Colonic mucosa (tissue), 4 donors: ENCODE measurements around the gene PIK3R1. TPM values are rescaled to one million over a fixed set of nuclear protein-coding genes. Genes with fewer than 3 reads are reported as not detected.

Experiments used
- DNase-seq: peaks from one replicate; pipeline ENCODE4 v3.0.0-alpha.2; 2020
- H3K27ac ChIP-seq: fragments of 200-600 bp; one replicate; pipeline ENCODE4 v1.8.0; 2021
- H3K27me3 ChIP-seq: fragments of 200-600 bp; one replicate; pipeline ENCODE4 v1.8.0; 2021
- H3K36me3 ChIP-seq: fragments of 200-600 bp; one replicate; pipeline ENCODE4 v1.8.0; 2021
- H3K4me1 ChIP-seq: fragments of 200-600 bp; one replicate; pipeline ENCODE4 v1.8.0; 2021; ENCODE audit warnings: mild to moderate bottlenecking
- H3K4me3 ChIP-seq: fragments of 200-600 bp; one replicate; pipeline ENCODE4 v1.8.0; 2021
- H3K9ac ChIP-seq, 2 donors: one replicate each; pipeline ENCODE4 v1.7.0; 2013; ENCODE audit warnings: control low read depth in 2 of 2, low read depth in 2 of 2, low read length in 2 of 2
- H3K9me3 ChIP-seq: fragments of 200-600 bp; one replicate; pipeline ENCODE4 v1.8.0; 2021
- CTCF ChIP-seq: fragments of 200-600 bp; IDR thresholded peaks from one replicate; pipeline ENCODE4 v1.8.0; 2022; ENCODE audit warnings: antibody characterized with exemption, mild to moderate bottlenecking
- intact Hi-C: fragments of 100-400 bp; cut with DNase I; formaldehyde crosslinking; loops from one replicate; pipeline ENCODE4 v1.14.1; 2022
- total RNA-seq, 2 donors: library from RNA; stranded (reverse); fragmentation: NEBNext Ultra II Directional in 1 of 2; extraction: Animal tissue kit (Norgen Biotek cat#: 25700) in 1 of 2; gene quantifications; one replicate each; pipeline ENCODE4 v1.2.1, GENCODE V29; 2021
- donor health status: healthy.
- donor health status: DM: no; HTN: no; CAD: no.
- donor health status: DM: no; HTN: no; CAD: no.

Gene PIK3R1
- total RNA-seq, 2 donors from 2014 or later: 42.9 to 58.1 TPM

DNA sequence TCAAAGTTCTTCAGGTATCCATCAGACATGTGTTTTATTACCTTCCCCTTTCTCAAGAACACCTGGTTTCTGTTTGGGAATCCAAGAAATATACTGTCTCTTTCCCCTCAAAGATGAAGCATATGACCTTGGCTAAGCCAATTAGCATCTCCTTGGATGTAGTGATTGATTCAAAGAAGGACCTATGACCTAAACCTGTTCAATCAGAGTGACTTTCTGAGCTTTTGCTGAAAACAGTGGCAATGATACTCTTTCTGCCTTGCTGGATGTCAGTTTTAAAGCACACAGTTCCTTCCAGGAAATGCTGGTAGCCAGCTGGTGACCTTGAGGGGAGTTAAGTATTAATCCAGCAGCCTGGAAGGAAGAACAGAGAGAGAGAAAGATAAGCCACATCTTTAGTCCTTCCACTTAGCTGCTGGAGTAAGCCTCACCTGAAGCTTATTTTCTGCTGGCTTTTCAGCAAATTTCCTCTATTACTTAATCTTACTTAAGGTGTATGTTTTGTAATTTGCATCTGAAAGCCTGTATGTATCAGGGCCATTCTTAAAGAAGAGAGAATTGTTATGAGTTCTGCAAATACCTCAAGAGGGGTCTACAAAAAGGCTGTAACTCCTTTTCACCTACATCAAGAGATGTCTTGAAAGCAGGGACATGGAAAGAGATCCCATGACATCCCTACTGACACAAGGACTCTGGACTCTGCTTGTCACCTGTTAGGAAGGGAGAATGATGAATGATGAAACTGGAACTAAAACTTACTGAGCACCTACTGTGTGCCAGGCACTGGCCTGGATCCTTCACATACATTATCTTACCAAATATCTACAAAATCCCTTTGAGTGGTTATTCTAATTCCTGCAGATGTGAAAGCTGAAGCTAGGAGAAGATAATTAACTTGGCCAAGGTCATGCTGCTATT, 35.2 kb upstream of the PIK3R1 start:
- peak overlapping the region; percentile 28 for H3K27ac ChIP-seq
- no peak for TF ChIP-seq CTCF
- intact Hi-C loops: no loop called here
- no peaks in the 10 kb centered on the region for H3K9me3 ChIP-seq
- peak; percentile 73 for DNase-seq
- no peak overlapping the region for H3K9ac ChIP-seq
- no peaks in the 10 kb centered on the region for H3K27me3 ChIP-seq
- H3K36me3 ChIP-seq: no peaks in the 10 kb centered on the region
- no peaks in the 10 kb centered on the region for H3K4me1 ChIP-seq
- no peak overlapping the region for H3K4me3 ChIP-seq

DNA sequence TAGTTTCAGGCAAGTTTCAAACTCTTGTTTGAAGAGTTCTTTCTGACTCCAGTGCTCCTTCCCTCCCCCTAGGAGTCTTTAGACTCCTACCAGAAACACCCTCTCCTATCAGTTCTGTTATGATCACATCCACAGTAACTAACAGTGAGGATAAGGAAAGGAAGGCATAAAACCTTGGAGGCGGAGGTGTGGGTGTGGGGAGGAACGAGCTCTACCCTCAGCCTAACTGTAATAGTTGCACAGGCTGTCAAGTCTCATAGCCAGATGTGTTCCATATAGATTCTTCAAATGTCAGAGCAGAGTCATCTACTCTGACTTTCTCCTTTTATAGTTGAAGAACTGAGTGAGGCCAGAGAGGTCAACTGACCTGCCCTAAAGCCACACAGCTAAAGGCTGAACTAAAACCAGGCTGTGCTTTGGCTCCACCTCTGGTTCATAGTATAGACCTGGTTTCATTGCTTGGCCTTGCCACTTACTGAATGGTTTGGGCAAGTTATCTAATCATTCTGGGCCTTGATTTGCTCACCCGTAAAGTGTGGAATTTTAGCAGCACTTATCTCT, 34.4 kb upstream of the PIK3R1 start:
- no peak for TF ChIP-seq CTCF
- H3K4me1 ChIP-seq: no peaks in the 10 kb centered on the region
- H3K36me3 ChIP-seq: no peaks in the 10 kb centered on the region
- no peak for DNase-seq
- intact Hi-C loops: no loop called here
- no peak overlapping the region for H3K27ac ChIP-seq
- H3K9me3 ChIP-seq: no peaks in the 10 kb centered on the region
- no peak overlapping the region for H3K9ac ChIP-seq
- H3K4me3 ChIP-seq: no peak overlapping the region
- H3K27me3 ChIP-seq: no peaks in the 10 kb centered on the region

GRCh38 chr5:68182094-68182493, 33.5 kb upstream of the PIK3R1 start:
- H3K9ac ChIP-seq: no peak overlapping the region
- H3K36me3 ChIP-seq: no peaks in the 10 kb centered on the region
- no peak for TF ChIP-seq CTCF
- intact Hi-C loops: no loop called here
- no peak for DNase-seq
- H3K27ac ChIP-seq: no peak overlapping the region
- H3K9me3 ChIP-seq: no peaks in the 10 kb centered on the region
- no peak overlapping the region for H3K4me3 ChIP-seq
- no peaks in the 10 kb centered on the region for H3K4me1 ChIP-seq
- no peaks in the 10 kb centered on the region for H3K27me3 ChIP-seq

- DNase-seq: peak; percentile 27
- no peaks in the 10 kb centered on the region for H3K9me3 ChIP-seq
- H3K9ac ChIP-seq: no peak overlapping the region
- no peaks in the 10 kb centered on the region for H3K27me3 ChIP-seq
- no peak overlapping the region for H3K27ac ChIP-seq
- no peak for TF ChIP-seq CTCF
- intact Hi-C loops: no loop called here
- no peaks in the 10 kb centered on the region for H3K36me3 ChIP-seq
- no peak overlapping the region for H3K4me3 ChIP-seq
- H3K4me1 ChIP-seq: no peaks in the 10 kb centered on the region
Measured at GRCh38 chr5:68182534-68182933, 33.0 kb upstream of the PIK3R1 start.

GRCh38 chr5:68187268-68188055, 28.1 kb upstream of the PIK3R1 start:
- H3K36me3 ChIP-seq: no peaks in the 10 kb centered on the region
- H3K27ac ChIP-seq: peak overlapping the region; percentile 44
- H3K27me3 ChIP-seq: no peaks in the 10 kb centered on the region
- no peaks in the 10 kb centered on the region for H3K4me1 ChIP-seq
- peak; percentile 47 for DNase-seq
- no peak for TF ChIP-seq CTCF
- no peaks in the 10 kb centered on the region for H3K9me3 ChIP-seq
- peak overlapping the region in 1 of 2 donors; percentile 12 for H3K9ac ChIP-seq
- intact Hi-C loops: no loop called here
- no peak overlapping the region for H3K4me3 ChIP-seq
